Measurements from ENCODE around the gene EIF4H.

DNA sequence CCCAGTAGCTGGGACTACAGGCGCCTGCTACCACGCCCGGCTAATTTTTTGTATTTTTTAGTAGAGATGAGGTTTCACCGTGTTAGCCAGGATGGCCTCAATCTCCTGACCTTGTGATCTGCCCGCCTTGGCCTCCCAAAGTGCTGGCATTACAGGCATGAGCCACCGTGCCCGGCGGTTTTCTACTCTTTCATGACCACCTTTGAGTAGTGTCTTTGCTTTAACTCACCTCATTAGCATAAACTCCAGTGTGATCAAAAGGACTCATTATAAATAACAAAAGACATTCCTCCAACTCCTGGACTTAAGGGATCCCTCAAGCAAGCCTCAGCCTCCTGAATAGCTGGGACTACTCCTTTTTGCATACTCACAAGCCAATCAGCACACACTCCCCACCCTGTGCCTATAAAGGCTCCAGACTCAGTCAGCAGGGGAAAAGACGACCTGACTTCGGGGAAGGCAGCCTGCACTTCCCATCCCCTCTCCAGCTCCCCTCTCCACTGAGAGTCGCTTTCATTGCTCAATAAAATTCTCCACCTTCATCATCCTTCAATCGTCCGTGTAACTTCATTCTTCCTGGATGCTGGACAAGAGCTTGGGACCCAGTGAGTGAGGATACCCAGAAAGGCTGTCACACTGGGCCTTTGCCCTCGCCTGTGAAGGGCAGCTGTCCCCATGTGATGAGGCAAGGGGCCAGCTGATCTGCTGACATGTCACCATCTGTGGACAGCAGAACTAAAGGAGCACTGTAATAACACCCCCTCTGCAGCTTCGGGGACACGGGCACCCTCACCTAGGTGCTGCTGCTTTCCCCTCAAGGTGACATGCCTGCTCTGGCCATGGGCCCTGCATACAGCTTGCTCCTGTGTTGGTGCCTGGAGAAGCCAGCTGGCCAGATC, 35.0 kb upstream of the EIF4H start:
- TF ChIP-seq, protein P1, sequence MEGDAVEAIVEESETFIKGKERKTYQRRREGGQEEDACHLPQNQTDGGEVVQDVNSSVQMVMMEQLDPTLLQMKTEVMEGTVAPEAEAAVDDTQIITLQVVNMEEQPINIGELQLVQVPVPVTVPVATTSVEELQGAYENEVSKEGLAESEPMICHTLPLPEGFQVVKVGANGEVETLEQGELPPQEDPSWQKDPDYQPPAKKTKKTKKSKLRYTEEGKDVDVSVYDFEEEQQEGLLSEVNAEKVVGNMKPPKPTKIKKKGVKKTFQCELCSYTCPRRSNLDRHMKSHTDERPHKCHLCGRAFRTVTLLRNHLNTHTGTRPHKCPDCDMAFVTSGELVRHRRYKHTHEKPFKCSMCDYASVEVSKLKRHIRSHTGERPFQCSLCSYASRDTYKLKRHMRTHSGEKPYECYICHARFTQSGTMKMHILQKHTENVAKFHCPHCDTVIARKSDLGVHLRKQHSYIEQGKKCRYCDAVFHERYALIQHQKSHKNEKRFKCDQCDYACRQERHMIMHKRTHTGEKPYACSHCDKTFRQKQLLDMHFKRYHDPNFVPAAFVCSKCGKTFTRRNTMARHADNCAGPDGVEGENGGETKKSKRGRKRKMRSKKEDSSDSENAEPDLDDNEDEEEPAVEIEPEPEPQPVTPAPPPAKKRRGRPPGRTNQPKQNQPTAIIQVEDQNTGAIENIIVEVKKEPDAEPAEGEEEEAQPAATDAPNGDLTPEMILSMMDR (IDR thresholded peaks at IDR 0.05) = no peak
- no peak for TF ChIP-seq POLR2AphosphoS5 (IDR thresholded peaks at IDR 0.05)
- no peak for TF ChIP-seq POLR2A (IDR thresholded peaks at IDR 0.05)
- TF ChIP-seq EP300 (IDR thresholded peaks at IDR 0.05) = no peak
